Stimulated activated CD8-positive, alpha-beta memory T cell treated with anti-CD3 and anti-CD28 coated beads, Interleukin-7, amount 100 ng/mL, for 24 hours (primary cell): ENCODE measurements around the gene PICK1.

ENCODE experiments used
- DNase-seq: peaks from one replicate; pipeline ENCODE4 v3.0.0-alpha.2; 2020; ENCODE audit warnings: low read depth

Gene PICK1

DNA sequence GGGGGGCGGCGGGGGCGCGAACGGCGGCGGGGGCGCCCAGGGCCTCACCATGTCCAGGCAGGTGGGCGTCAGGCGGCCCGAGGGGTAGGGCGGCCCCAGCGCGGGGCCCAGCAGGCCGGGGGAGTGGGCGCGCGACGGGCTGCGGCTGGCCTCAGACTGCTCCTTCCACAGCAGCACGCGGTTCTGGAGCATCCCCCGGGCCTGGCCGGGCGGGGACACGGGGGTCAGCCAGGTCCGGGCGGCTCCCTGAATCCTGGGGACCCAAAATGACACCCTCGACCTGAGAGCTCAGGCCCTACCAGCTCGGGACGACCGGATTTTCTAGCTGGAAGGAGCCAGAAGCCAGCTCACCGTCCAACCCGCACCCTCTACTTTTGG lies 32.3 kb downstream of the PICK1 start:
- no peak for DNase-seq

DNA sequence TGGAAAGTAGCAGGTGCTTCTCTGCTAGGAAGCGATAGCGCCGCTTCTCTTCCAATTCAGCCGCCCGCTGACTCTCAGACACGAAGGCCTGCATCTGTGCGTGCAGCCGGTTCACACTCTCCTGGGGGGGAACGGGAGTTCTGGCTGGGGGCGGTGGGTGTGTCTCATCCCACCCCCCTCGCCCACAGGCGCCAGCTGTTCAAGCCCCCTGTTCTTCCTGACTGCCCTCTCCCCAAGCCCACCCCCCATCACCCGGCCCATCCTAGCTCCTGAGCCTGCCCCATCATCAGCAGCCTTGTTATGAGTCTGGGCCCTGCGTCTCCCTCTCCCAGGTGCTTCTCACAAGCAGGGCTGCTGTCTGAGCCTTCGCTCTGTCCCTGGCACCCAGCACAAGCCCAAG lies 39.9 kb downstream of the PICK1 start:
- no peak for DNase-seq

DNA sequence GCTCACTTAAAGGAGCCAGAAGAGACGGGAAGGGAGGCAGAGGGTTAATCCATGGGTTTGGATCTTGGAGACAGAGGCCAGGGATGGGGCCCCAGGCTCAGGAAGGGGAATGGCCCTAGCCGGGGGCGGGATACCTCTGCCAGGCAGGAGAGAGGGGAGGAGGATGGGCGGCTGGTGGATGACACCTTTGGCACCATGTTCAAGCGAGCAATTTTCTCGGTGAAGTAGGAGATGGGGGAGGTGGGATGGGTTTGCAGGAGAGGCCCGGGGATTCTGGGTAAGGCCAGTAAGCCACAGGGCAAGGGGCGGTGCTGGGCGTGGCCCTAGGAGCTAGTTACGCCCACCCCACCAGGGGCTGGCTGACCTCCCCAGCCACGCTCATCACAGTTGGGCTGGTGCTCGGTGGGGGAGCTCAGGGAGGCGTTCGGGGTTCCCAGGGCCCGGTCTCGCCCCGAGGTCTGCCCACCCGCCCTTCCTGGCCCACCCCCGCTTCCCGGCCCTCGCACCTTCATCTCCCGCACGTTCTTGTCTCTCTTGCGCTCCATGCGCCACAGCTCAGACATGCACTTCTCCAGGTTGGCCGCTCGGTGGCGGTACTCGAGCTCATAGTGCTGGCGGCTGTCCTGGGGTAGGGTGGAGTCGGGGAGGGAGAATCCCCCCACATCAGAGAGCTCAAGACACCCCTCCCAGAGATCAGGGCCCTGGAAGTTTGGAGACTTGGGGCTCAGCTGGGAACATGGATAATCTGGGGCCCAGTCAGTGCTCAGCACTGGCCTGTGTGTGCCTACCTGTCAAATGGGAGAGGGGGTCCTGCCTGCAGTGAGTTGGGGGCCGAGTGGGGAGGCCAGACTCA lies 40.6 kb downstream of the PICK1 start:
- no peak for DNase-seq

DNA sequence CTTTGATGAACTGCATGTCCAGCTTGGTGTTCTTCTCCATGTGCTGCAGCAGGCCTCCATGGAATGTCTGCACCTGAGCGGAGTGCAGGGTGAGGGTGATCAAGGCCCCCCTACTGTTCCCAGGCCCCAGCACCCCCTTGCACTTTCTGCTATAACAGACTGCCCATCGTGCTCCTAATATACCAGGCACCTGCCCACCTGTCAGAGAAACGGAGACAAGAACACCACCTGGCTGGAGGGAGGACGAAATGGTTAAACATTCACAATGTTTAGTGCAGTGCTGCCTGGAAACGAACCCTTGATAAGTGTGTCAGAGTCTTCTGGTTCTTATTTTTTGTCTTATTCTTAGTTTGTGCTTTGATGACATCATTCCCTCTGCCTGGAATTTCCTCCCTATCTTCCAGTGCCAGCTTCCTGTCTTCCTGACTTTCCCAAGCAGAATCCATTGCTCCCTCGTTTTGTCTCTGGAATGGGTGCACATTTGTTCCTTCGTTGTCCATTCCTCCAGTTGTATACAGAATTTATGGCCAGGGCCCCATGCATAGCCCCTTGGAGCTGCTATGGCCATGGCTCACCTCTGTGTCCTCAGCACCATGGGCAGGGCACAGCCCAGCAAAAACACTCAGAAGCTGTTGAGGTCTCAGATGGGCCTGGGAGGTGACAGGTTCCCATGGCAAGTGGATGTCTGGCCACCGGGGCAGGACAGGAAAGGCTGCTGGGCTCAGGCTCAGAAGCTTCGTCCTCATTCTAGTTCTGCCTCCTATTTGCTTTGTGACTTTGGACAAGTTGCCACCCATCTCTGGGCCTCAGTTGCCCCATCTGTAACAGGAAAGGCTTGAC lies 41.4 kb downstream of the PICK1 start:
- no peak for DNase-seq

DNA sequence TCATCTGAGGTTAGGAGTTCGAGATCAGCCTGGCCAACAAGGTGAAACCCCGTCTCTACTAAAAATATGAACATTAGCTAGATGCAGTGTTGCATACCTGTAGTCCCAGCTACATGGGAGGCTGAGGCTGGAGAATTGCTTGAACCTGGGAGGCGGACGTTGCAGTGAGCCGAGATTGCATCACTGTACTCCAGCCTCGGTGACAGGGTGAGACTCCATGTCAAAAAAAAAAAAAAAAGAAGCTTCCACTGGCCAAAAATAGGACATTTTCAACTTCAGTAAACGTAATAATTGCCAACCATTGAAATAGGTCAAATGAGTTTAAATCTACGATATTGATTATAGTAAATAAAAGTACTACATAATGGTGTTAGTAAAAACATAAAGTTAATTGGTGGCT lies 46.4 kb downstream of the PICK1 start:
- DNase-seq: no peak

DNA sequence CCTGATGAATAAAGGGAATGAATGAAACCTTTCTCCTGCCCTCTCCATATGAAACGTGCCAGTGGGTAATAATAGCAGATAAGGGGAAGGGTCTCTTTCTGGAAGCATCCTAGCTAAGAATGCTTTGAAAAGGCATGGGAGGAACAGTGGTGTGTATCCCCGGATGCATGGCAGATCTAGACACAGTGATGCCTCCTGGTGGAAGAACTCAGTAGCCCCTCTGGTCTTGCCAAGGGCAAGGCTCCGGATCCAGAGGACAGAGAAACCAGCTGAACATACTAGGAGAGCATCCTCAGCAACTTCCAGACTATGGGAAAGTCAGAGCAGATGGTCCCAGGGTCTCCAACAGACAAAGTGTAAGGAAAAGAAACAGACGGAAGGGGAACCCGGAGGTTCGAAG lies 46.9 kb downstream of the PICK1 start:
- DNase-seq: no peak

DNA sequence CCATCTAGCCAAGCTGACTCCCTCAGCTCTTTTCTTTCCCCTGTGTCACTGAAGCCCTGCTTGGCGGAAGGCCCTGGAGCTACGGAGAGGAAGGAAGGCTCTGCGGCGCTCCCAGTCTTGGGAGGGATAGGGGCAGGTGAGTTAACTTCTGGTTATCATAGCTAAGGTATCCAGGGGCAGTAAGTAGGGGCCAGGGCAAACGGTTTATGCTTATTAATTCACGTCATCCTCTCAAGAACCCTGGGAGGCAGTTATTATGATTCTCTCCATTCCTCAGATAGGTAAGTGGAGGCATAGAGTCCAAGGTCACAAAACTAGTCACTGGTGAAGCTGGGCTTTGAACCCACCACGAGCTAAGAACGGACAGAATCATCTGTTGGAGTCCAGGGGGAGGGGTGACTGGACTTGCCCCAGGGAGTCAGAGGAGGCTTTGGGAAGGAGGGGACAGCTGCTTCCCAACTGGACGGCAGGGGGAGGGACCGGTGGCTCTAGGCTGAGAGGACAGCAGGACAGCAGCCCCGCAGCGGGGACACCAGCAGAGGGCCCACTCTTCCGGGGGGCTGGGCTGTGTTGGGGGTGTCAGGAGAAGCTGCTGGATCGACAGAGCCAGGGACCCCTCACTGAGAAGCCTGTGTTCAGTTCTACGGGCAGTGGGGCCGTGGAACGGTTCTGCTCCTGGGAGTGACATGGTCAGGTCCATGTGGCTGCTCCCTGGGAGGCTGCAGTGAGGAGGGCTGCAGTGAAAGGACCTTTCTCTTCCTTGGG lies 49.8 kb downstream of the PICK1 start:
- no peak for DNase-seq

DNA sequence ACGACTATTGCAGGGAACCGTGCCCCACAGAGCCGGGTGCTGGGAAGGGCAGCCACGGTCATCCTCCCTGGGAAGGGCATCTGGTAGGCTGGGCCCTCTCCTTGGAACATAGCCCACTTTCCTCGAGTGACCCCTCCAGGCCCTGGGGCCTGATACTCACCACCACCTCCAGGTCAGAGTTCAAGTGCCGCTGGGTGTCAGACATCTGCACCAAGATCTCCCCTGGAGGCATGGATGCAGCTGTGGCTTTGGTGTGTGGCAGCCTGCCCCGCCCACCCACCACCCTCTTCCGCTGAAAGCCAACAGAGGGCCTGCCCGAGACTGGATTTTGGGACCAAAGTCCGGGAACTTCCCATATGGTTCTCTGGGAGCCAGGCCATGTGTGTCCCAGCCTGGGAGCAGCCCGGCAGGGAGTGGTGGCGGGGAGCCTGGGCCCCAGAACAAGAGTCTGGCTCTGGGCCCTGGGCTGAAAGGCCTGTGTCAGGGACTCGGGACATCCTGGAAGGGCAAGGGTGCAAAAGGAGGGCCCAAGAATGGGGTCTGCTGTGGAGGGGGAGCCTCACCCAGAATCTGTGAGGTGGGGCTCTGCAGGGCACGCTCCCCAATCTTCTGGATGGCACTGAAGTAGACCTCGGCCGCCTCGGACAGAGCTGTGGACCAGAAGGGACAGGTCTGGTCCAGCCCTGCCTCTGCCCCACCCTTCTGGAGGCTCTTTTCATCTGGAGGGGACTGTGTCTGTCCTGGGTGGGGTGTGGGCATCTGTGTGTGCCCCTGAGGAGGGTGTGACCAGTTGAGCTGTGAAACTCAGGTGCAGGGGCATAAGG lies 50.7 kb downstream of the PICK1 start:
- DNase-seq: no peak

DNA sequence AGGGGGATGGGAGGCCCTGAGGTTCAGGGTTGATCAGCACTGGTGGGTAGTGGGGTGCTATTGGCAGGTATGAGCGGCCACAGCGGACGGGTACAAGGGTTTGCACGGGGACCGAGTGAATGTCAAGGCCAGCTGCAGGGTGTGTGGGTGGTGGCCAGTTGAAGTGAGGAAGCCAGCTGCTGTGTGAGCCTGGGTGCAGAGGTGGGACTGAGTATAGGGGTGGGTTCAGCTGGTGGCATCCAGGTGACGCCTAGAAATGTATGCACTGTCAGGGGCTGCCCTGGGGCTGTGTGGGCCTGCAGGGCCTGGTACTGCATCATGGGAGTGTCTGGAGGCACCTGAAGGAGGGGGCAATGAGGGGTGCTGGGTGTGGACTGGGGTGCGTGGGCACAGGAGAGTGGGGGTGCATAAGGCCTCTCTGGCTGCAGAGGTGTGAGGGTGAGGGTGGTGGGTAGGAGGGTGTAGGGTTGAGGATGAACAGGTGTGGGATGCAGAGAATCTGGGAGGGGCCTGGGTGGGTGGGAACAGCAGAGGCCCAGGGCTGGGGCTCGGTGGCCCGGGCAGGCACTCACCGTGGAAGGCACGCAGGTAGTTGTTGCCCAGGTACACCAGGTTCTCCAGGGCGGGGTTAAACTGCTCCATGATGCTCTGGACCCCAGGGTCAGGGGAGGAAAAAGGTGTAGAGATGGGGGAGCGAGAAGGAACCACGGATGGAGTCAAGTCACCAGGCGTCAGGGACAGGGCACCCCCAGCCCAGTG lies 51.5 kb downstream of the PICK1 start:
- DNase-seq: no peak

DNA sequence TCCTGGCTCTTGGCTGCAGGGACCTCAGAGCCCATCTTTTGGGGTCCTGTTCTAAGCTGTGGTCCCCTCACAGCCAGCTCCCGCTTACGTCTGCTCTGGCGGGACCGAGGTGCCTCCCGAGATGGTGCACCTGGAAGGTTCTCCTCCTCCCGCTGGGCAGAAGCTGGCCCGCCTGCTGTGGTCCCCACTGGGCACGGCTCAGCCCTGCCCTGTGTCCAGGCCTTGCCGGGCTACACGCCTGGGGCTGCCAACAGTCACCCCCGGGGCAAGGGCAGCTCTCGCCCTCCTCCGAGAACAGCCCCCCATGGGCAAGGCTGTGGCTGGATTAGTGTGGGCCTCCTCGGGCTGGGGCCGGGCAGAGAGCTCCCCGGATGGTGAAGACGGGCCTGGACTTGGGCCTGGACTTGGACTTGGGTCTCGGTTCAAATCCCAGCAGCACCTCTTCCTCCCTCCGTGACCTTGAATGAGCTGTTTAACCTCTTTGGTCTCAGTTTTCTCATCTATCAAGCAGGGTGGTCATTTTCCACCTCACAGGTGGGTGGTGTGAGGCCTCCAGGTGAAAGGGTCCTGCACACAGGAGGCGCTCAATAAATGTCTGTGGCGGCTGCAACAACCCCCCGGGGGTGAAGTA lies 52.3 kb downstream of the PICK1 start:
- DNase-seq: no peak

DNA sequence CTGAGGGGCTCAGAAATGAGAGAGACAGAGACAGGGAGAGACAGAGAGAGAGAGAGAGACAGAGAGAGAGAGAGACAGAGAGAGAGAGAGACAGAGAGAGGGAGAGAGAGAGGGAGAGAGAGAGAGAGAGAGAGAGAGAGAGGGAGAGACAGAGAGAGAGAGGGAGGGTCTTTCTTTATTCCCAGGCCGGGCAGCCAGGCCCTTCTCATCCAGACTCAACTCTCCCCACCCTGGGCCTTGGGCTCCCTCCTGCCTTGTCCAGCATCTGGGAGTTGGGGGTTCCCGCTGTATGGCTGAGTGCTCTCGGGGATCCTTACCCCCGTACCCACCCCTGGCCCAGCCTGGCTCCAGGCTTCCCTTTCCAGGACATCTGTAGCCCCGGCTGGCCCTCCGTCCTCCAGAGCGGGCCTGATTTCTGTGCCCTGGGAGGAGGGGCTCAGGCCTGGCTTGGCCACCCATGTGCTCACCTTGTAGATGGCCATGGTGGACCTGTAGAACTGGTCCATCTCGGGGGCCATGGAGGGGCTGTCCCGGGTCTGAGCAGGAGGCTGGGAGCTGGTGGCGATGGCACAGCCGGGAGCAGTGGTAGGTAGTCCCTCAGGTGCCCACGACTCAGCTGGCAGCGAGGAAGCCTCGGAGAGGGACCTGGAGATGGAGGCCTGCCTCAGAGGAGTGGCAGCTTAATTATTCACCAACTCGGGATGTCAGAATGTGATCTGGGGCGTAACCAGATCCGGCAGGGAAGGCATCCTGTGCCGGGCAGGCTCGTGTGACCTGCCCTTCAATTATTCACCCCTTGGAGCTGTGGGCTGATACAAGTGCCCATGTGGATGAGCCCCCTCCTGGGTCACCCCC lies 53.0 kb downstream of the PICK1 start, which contains the start of gene BAIAP2L2:
Gene BAIAP2L2, minus strand, starts transcription at position 677 of the 855 bp plus-strand sequence. Its CDS starts 159 bp downstream, at position 518.
- DNase-seq: no peak

DNA sequence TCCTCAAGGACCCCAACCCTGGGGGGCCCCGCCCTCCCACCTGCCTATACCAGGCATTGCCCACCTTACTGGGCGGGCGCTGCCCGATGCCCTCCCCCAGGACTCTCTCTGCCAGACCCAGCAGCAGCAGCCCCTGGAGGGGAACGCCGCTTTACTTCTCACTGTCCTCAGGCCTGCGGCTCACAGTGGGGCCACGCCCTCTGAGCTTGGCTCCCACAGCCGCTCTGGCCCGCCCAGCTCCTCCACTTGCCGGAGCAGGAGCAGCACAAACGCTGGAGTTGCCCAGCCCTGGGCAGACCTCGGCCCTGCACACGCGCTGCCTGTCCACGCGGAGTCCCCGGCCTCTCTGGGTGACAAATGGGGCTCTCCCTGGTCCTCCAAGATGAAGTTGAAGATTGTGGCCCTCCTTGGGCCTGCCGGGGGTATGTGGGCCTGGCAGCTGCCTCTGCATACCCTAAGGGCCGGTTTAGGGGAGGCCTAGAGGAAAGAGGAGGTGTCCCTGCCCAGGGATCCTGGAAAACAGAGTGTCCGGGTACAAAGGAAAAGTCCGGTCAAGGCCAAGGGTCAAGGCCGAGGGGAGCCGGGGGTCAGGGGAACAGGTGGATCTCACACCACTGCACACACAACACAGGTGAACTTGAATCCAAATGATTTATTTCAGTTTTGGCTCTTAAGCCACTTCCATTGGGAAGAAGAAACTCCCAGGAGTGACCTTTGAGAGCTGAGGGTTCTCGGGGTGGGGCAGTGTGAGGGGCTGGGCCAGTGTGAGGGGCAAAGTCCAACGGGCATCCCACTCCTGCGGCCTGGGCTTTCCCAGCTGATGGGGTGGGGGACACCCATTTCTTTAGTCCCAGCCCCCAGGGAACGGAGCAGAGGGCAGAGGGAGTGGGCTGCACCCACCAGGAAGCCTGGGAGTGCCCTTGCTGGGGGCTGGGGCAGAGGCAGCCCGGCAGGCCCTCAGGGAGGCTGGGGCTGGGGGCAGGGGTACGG lies 54.0 kb downstream of the PICK1 start:
- DNase-seq: no peak

DNA sequence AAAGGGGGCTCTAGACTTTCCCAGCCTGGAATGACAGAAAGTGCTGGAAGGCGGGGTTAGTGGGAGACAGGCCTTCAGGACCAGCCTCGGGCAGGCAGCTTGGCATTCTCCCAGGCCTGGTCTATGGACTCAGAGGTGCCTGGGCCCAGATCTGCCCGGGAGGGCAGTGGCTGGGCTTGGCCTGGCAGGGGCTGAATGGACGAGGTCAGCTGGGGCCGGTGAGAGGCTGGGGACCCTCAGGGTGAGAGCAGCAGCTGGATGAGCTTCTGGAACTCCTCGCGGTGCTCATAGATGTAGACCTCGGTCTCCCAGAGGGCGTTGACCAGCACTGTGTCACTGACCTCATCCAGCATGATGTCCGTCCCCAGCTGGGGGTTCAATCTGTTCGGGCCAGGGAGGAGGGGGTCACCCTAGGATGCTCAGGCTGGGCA lies 54.7 kb downstream of the PICK1 start:
- DNase-seq: no peak

DNA sequence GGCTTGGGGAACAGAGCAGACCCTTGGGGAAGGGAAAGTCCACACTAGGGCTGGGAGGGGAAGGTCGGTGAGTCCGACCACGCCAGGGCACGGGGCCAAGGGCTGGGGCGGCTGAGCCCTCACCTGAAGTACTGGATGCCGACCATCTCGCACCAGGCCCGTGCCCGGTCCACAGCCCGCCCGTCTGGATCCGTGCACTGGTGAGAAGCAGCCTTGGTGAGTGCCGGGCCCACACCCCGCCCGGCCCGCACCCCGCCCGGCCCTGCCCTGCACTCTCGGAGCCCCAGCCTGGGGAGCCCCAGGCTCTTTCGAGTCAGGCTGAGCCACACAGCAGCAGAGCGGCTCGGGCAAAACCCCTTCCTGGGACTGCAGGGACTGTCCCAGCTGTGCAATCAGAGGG lies 55.2 kb downstream of the PICK1 start:
- DNase-seq: no peak

DNA sequence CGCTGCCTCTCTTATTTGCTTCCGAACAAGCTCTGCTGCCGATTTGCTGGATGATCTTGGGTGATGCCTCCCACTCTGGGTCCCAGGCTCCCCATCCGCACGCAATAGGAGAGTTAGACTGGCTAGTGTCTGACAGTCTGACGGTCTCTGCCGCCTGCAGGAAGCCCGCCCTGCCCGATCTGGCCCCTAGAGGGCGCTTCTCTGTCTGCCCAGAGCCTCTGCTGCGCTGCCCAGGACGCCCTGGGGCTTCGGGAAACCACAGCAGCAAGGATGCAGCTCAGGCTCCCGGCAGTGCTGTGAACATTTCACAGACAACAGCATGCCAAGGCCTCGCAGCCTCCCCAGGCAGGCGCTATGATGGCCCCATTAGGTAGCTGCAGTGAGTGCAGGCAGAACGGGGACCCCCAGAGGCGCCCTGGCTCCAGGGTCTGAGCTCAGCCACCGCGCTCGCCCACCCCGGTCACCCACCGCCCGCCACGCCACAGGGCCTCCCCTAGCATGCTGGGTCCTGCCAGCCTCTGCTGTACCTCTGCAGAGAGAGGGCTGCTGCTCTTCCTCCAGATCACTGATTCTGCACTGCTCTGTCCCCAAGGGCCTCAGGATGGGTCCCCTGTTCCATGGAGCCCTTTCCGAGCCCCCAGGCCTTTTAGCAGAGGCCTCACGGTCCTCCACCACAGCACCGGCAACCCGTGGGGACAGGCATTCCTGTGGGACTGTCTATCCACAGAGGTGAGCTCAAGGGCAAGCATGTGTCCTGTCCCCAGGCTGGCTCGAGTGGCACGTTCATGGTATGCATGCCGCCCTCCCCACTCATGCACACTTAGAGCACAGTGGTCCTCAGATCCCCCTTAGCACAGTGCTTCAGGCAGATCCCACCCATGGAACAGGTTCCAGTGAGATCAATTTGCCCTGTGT lies 57.5 kb downstream of the PICK1 start:
- DNase-seq: peak; percentile 61

DNA sequence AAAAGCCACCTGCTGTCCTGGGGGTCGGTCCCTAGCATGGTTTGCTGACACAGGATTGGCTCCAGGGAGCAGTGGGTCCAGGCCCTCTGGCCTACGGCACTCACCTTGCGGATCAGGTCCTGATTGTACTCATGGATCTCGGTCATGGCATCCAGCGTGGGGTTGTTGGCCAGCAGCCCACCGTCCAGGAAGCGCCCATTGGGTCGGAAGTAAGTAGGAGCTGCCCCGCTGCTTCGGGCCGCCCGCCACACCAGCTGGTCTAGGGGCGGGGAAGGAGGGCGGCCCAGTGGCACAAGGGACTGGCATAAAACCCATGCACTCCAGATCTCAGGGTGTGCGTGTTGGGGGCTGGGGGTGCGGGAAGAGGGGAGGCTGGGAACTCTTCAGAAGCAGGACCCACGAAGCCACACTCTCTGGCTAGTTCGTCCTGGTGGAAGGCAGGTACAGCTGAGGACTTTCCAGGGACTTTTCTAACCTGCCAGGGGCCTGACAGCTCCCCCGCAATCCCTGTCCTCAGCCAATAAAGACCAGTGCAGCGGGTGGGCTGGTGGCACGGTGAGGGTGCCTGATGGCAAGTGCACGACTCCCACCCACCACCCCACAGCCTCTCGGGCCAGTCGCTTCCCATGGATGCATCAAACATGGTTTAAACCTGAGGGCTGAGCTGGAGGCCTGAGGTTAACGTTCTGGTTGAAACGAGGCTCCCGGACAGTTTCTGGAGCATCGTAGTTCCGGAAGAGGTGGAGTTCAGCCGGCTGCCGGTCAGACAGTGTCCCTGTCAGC lies 58.4 kb downstream of the PICK1 start:
- no peak for DNase-seq
